Stomach (tissue), 4 donors: ENCODE measurements around the gene MTR.

Experiments used
- POLR2A ChIP-seq, 4 donors: fragments of 450-650 bp; IDR thresholded peaks; one replicate each; pipeline ENCODE4 v1.6.1; 2016; ENCODE audit warnings: antibody characterized with exemption in 4 of 4, control low read depth in 2 of 4, mild to moderate bottlenecking in 1 of 4, moderate library complexity in 1 of 4
- POLR2AphosphoS5 ChIP-seq, 3 donors: sonication (generic); formaldehyde crosslinking; IDR thresholded peaks; one replicate each; pipeline ENCODE4 v1.6.1; 2016; ENCODE audit warnings: antibody characterized with exemption in 3 of 3
- TF ChIP-seq, protein P1 (sequence below), 7 experiments: fragments of 450-650 bp in 4 of 7; fragments of 200-600 bp in 3 of 7; sonication (generic) in 3 of 7; IDR thresholded peaks; one replicate each; pipeline ENCODE4 v1.5.1; 2016 to 2019; ENCODE audit warnings: antibody characterized with exemption in 7 of 7, control low read depth in 2 of 7, mild to moderate bottlenecking in 1 of 7

DNA sequence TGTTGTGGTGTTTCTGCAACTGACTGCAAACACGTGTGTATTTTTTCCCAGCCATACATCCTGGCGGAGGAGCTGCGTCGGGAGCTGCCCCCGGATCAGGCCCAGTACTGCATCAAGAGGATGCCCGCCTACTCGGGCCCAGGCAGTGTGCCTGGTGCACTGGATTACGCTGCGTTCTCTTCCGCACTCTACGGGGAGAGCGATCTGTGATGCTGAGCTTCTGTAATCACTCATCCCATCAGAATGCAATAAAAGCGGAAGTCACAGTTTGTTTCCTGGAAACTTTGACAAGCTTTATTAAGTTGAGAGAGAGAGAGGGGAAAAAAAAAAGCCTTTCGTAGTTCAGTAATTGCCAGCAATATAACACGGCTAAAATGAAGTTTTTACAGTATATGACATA lies 32.7 kb upstream of the MTR start:
- TF ChIP-seq, protein P1, sequence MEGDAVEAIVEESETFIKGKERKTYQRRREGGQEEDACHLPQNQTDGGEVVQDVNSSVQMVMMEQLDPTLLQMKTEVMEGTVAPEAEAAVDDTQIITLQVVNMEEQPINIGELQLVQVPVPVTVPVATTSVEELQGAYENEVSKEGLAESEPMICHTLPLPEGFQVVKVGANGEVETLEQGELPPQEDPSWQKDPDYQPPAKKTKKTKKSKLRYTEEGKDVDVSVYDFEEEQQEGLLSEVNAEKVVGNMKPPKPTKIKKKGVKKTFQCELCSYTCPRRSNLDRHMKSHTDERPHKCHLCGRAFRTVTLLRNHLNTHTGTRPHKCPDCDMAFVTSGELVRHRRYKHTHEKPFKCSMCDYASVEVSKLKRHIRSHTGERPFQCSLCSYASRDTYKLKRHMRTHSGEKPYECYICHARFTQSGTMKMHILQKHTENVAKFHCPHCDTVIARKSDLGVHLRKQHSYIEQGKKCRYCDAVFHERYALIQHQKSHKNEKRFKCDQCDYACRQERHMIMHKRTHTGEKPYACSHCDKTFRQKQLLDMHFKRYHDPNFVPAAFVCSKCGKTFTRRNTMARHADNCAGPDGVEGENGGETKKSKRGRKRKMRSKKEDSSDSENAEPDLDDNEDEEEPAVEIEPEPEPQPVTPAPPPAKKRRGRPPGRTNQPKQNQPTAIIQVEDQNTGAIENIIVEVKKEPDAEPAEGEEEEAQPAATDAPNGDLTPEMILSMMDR (IDR thresholded peaks at IDR 0.05): no peak
- TF ChIP-seq POLR2AphosphoS5 (IDR thresholded peaks at IDR 0.05) (no peak), POLR2A (IDR thresholded peaks at IDR 0.05) (no peak)
